Tibial artery (tissue), 4 donors: ENCODE data around the gene DGKI.

Experiments
- DNase-seq, 2 donors: peaks; one replicate each; pipeline ENCODE4 v3.0.0-alpha.2; 2019
- H3K27ac ChIP-seq, 2 donors: fragments of 200-600 bp; sonication (generic) in 1 of 2; 1 replicate in 1 of 2; 2 replicates in 1 of 2; pipeline ENCODE4 v1.5.1; 2018 to 2019; ENCODE audit warnings: mild to moderate bottlenecking in 1 of 2
- H3K27me3 ChIP-seq, 2 donors: fragments of 200-600 bp; sonication (generic) in 1 of 2; one replicate each; pipeline versions ENCODE4 v1.5.1 to v1.6.0; 2016 to 2019
- H3K36me3 ChIP-seq, 3 donors: fragments of 200-600 bp; sonication (generic) in 2 of 3; one replicate each; pipeline ENCODE4 v1.5.1; 2016 to 2019; ENCODE audit warnings: mild to moderate bottlenecking in 2 of 3
- H3K4me1 ChIP-seq, 4 donors: fragments of 200-600 bp; sonication (generic) in 2 of 4; 1 replicate in 3 of 4; 2 replicates in 1 of 4; pipeline ENCODE4 v1.5.1; 2016 to 2019
- H3K4me3 ChIP-seq, 2 donors: fragments of 200-600 bp; sonication (generic) in 1 of 2; 1 replicate in 1 of 2; 2 replicates in 1 of 2; pipeline ENCODE4 v1.5.1; 2018 to 2019; ENCODE audit warnings: mild to moderate bottlenecking in 2 of 2
- H3K9me3 ChIP-seq, 3 donors: fragments of 200-600 bp; sonication (generic) in 1 of 3; one replicate each; pipeline ENCODE4 v1.5.1; 2016 to 2019
- CTCF ChIP-seq, 2 experiments: fragments of 200-600 bp in 1 of 2; fragments of 450-650 bp in 1 of 2; IDR thresholded peaks; one replicate each; pipeline ENCODE4 v1.5.1; 2017 to 2019; ENCODE audit warnings: antibody characterized with exemption in 2 of 2, mild to moderate bottlenecking in 1 of 2, moderate library complexity in 1 of 2
- intact Hi-C: fragments of 100-400 bp; cut with DNase I; formaldehyde crosslinking; loops from one replicate; pipeline ENCODE4 v1.15.0; 2023; ENCODE audit warnings: low total_unique reads

Gene DGKI

GRCh38 chr7:137771273-137771672, 75.5 kb downstream of the DGKI start:
- no peak for TF ChIP-seq CTCF (IDR thresholded peaks at IDR 0.05)
- Histone ChIP-seq H3K36me3 (no peaks in the 10 kb centered on the region), H3K27me3 (no peaks in the 10 kb centered on the region), H3K27ac (no peak overlapping the region), H3K9me3 (no peaks in the 10 kb centered on the region), H3K4me3 (no peak overlapping the region), H3K4me1 (peaks cover 0 to 7% (median 0%) of the 10 kb centered on the region in 4 donors)
- intact Hi-C loops: no loop called here
- no peak for DNase-seq

- no peak overlapping the region for H3K27ac ChIP-seq
- H3K36me3 ChIP-seq: no peaks in the 10 kb centered on the region
- TF ChIP-seq CTCF (IDR thresholded peaks at IDR 0.05): no peak
- intact Hi-C loops: no loop called here
- no peaks in the 10 kb centered on the region for H3K9me3 ChIP-seq
- no peak for DNase-seq
- H3K27me3 ChIP-seq: no peaks in the 10 kb centered on the region
- H3K4me3 ChIP-seq: no peak overlapping the region
- peaks cover 0 to 7% (median 0%) of the 10 kb centered on the region in 4 donors for H3K4me1 ChIP-seq
These were observed 78.4 kb downstream of the DGKI start for GRCh38 chr7:137768366-137768765.

- no peak overlapping the region for H3K4me3 ChIP-seq
- no peak overlapping the region for H3K27ac ChIP-seq
- no peaks in the 10 kb centered on the region for H3K4me1 ChIP-seq
- intact Hi-C loops: no loop called here
- H3K9me3 ChIP-seq: no peaks in the 10 kb centered on the region
- TF ChIP-seq CTCF (IDR thresholded peaks at IDR 0.05): no peak
- H3K27me3 ChIP-seq: no peaks in the 10 kb centered on the region
- no peak for DNase-seq
- H3K36me3 ChIP-seq: no peaks in the 10 kb centered on the region
These were observed 84.4 kb downstream of the DGKI start for GRCh38 chr7:137762334-137762733.

GRCh38 chr7:137760111-137760510, 86.7 kb downstream of the DGKI start:
- DNase-seq: no peak
- H3K4me1 ChIP-seq: no peaks in the 10 kb centered on the region
- TF ChIP-seq CTCF (IDR thresholded peaks at IDR 0.05): no peak
- no peak overlapping the region for H3K4me3 ChIP-seq
- H3K9me3 ChIP-seq: no peaks in the 10 kb centered on the region
- no peaks in the 10 kb centered on the region for H3K36me3 ChIP-seq
- H3K27ac ChIP-seq: no peak overlapping the region
- H3K27me3 ChIP-seq: no peaks in the 10 kb centered on the region
- intact Hi-C loops: no loop called here

GRCh38 chr7:137757146-137757925, 89.4 kb downstream of the DGKI start:
- intact Hi-C loops: no loop called here
- H3K4me3 ChIP-seq: no peak overlapping the region
- no peak overlapping the region for H3K27ac ChIP-seq
- no peaks in the 10 kb centered on the region for H3K36me3 ChIP-seq
- TF ChIP-seq CTCF (IDR thresholded peaks at IDR 0.05): no peak
- H3K9me3 ChIP-seq: no peaks in the 10 kb centered on the region
- peaks cover 0 to 4% (median 0%) of the 10 kb centered on the region in 4 donors for H3K4me1 ChIP-seq
- no peaks in the 10 kb centered on the region for H3K27me3 ChIP-seq
- DNase-seq: no peak
